ENCODE measurements around the gene IRS1. TPM values are rescaled to one million over a fixed set of nuclear protein-coding genes. Genes with fewer than 3 reads are reported as not detected.

IRS1 gene
- total RNA-seq, 1 donor from 2014 or later = 0.72 TPM

- no peaks in the 10 kb centered on the region for H3K36me3 Mint-ChIP-seq (ENCODE audit: low read depth, unreplicated experiment)
- no peak overlapping the region for H3K27ac Mint-ChIP-seq (ENCODE audit: unreplicated experiment)
- H3K9me3 Mint-ChIP-seq (ENCODE audit: unreplicated experiment) = no peaks in the 10 kb centered on the region
- H3K27me3 Mint-ChIP-seq (ENCODE audit: unreplicated experiment) = no peaks in the 10 kb centered on the region
- TF ChIP-seq CTCF (IDR thresholded peaks at IDR 0.05; ENCODE audit: unreplicated experiment) = no peak
- peaks cover 6% of the 10 kb centered on the region for H3K4me1 Mint-ChIP-seq (ENCODE audit: unreplicated experiment)
- H3K4me3 Mint-ChIP-seq (ENCODE audit: unreplicated experiment) = no peak overlapping the region
- DNase-seq (ENCODE audit: low spot score) = no peak
These were observed 104.9 kb downstream of the IRS1 start for GRCh38 chr2:226694586-226695284.

- no peak overlapping the region for H3K27ac Mint-ChIP-seq (ENCODE audit: unreplicated experiment)
- H3K27me3 Mint-ChIP-seq (ENCODE audit: unreplicated experiment) = no peaks in the 10 kb centered on the region
- H3K4me1 Mint-ChIP-seq (ENCODE audit: unreplicated experiment) = peaks cover 6% of the 10 kb centered on the region
- DNase-seq (ENCODE audit: low spot score) = no peak
- H3K9me3 Mint-ChIP-seq (ENCODE audit: unreplicated experiment) = no peaks in the 10 kb centered on the region
- no peaks in the 10 kb centered on the region for H3K36me3 Mint-ChIP-seq (ENCODE audit: low read depth, unreplicated experiment)
- TF ChIP-seq CTCF (IDR thresholded peaks at IDR 0.05; ENCODE audit: unreplicated experiment) = no peak
- no peak overlapping the region for H3K4me3 Mint-ChIP-seq (ENCODE audit: unreplicated experiment)
These were observed 105.5 kb downstream of the IRS1 start for GRCh38 chr2:226694149-226694548.

GRCh38 chr2:226693521-226693920, 106.1 kb downstream of the IRS1 start:
- Mint-ChIP-seq H3K27me3 (ENCODE audit: unreplicated experiment) (no peaks in the 10 kb centered on the region), H3K36me3 (ENCODE audit: low read depth, unreplicated experiment) (no peaks in the 10 kb centered on the region), H3K9me3 (ENCODE audit: unreplicated experiment) (no peaks in the 10 kb centered on the region), H3K4me3 (ENCODE audit: unreplicated experiment) (no peak overlapping the region), H3K4me1 (ENCODE audit: unreplicated experiment) (peaks cover 6% of the 10 kb centered on the region), H3K27ac (ENCODE audit: unreplicated experiment) (no peak overlapping the region)
- DNase-seq (ENCODE audit: low spot score) = no peak
- TF ChIP-seq CTCF (IDR thresholded peaks at IDR 0.05; ENCODE audit: unreplicated experiment) = no peak

- no peak overlapping the region for H3K27ac Mint-ChIP-seq (ENCODE audit: unreplicated experiment)
- no peaks in the 10 kb centered on the region for H3K9me3 Mint-ChIP-seq (ENCODE audit: unreplicated experiment)
- no peak for TF ChIP-seq CTCF (IDR thresholded peaks at IDR 0.05; ENCODE audit: unreplicated experiment)
- no peak for DNase-seq (ENCODE audit: low spot score)
- peaks cover 6% of the 10 kb centered on the region for H3K4me1 Mint-ChIP-seq (ENCODE audit: unreplicated experiment)
- no peaks in the 10 kb centered on the region for H3K27me3 Mint-ChIP-seq (ENCODE audit: unreplicated experiment)
- no peak overlapping the region for H3K4me3 Mint-ChIP-seq (ENCODE audit: unreplicated experiment)
- no peaks in the 10 kb centered on the region for H3K36me3 Mint-ChIP-seq (ENCODE audit: low read depth, unreplicated experiment)
These were observed 107.0 kb downstream of the IRS1 start for GRCh38 chr2:226692521-226693126.

DNA sequence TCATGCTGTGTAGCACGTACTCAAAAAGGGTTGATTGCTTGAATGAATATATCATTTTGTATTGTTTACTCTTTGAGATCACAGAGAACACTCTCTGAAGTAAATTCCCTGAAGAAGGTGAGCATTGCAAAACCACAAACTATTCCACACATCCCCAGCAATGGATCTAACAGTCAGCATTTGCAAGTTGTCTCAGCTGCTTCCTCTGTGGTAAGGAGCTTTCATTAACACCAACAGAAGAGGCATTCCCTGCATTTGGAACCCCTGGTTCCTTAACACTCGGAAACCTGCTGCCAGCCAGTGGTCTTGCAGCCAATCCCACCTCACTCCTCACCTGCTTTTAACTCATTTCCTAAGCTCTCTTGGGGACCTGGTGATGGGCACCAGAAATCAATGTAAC, 108.4 kb downstream of the IRS1 start:
- Mint-ChIP-seq H3K27me3 (ENCODE audit: unreplicated experiment) (no peaks in the 10 kb centered on the region), H3K27ac (ENCODE audit: unreplicated experiment) (no peak overlapping the region), H3K4me3 (ENCODE audit: unreplicated experiment) (no peak overlapping the region), H3K36me3 (ENCODE audit: low read depth, unreplicated experiment) (no peaks in the 10 kb centered on the region), H3K9me3 (ENCODE audit: unreplicated experiment) (no peaks in the 10 kb centered on the region), H3K4me1 (ENCODE audit: unreplicated experiment) (peaks cover 6% of the 10 kb centered on the region)
- DNase-seq (ENCODE audit: low spot score) = no peak
- no peak for TF ChIP-seq CTCF (IDR thresholded peaks at IDR 0.05; ENCODE audit: unreplicated experiment)

All from endothelial cell (in vitro differentiated cells).